ENCODE measurements around the gene JAZF1. TPM values are rescaled to one million over a fixed set of nuclear protein-coding genes. Genes with fewer than 3 reads are reported as not detected.

The JAZF1 gene
- total and polyA plus RNA-seq, 10 of the 15 experiments (the other 5 are each of a cell fraction or from before 2014, with no cell fraction given), result 0.04 to 0.82 (median 0.15) TPM; not detected in 3

- H3K9me3 ChIP-seq (replicated peaks; ENCODE audit: control insufficient read depth, insufficient read depth, low read length), result no peaks in the 10 kb centered on the region
- intact Hi-C loops (cut with micrococcal nuclease; ENCODE audit: unreplicated experiment), result no loop called here
- no peak overlapping the region for H3K9ac ChIP-seq (ENCODE audit: control insufficient read depth, insufficient read depth, low read length)
- H3K4me2 ChIP-seq (ENCODE audit: control insufficient read depth, insufficient read depth), result no peak overlapping the region
- H3K79me2 ChIP-seq (ENCODE audit: control insufficient read depth, insufficient read depth, low read length), result no peaks in the 10 kb centered on the region
- DNase-seq (ENCODE audit: low read depth, low spot score), result no peak
- no peak overlapping the region for H2AFZ ChIP-seq (ENCODE audit: control insufficient read depth, low read depth, low read length)
- in situ Hi-C loops (cut with MboI), result no loop called here
- ChIA-PET RAD21 (ENCODE audit: unreplicated experiment) (no interaction called here), CTCF (interaction anchor here (1.3 kb wide), 1 partner anchor 170 kb away, joined by 3 read pairs; no protein-coding TSS in a partner anchor), POLR2A (no interaction called here), SMC1A (ENCODE audit: uncharacterized antibody, unreplicated experiment) (no interaction called here)
- FAIRE-seq, result no peak
- no peak for TF ChIP-seq RCOR1 (conservative IDR thresholded peaks at IDR 0.05; ENCODE audit: low read depth, low read length)
- TF ChIP-seq NR2F1 (conservative IDR thresholded peaks at IDR 0.05), result no peak
- TF ChIP-seq REST (IDR thresholded peaks at IDR 0.05; ENCODE audit: low read depth, low read length), result no peak
- TF ChIP-seq SREBF2 (IDR thresholded peaks at IDR 0.05; ENCODE audit: low read length), result no peak
- no peak for TF ChIP-seq ZNF24 (IDR thresholded peaks at IDR 0.05)
- no peak for TF ChIP-seq HDAC2 (IDR thresholded peaks at IDR 0.05)
- TF ChIP-seq POU2F2 (IDR thresholded peaks at IDR 0.05; ENCODE audit: borderline replicate concordance, low read depth, low read length), result no peak
- no peak for TF ChIP-seq RBBP5 (conservative IDR thresholded peaks at IDR 0.05)
- no peak for TF ChIP-seq EZH2 (IDR thresholded peaks at IDR 0.05; ENCODE audit: borderline replicate concordance, control insufficient read depth, low read depth, low read length)
- no peak for TF ChIP-seq RAD51 (IDR thresholded peaks at IDR 0.05)
- TF ChIP-seq CBFB (IDR thresholded peaks at IDR 0.05; ENCODE audit: low read depth), result no peak
- H4K20me1 ChIP-seq (ENCODE audit: control insufficient read depth, insufficient read depth), result no peaks in the 10 kb centered on the region
- H3K4me1 ChIP-seq (ENCODE audit: control insufficient read depth, insufficient read depth, low read length), result no peaks in the 10 kb centered on the region
- peaks cover 1 to 6% of the 10 kb centered on the region in 2 experiments; a peak in 3 of 4 replicates for H3K27me3 ChIP-seq (replicated peaks in 1 of 2; ENCODE audit: control insufficient read depth in 2 of 2, insufficient read depth in 2 of 2, low read length in 1 of 2)
- no TSS peak for BruUV-seq (replicated peaks)
- no peak overlapping the region for H3K27ac ChIP-seq (ENCODE audit: control insufficient read depth, insufficient read depth)
- no peaks in the 10 kb centered on the region for H3K36me3 ChIP-seq (ENCODE audit: control insufficient read depth in 2 of 2, insufficient read depth in 2 of 2, low read length in 1 of 2)
- no peak overlapping the region for H3K4me3 ChIP-seq
- no peak for ATAC-seq
These were observed 11.2 kb upstream of the JAZF1 start for GRCh38 chr7:28191751-28192150.
